Activated effector memory CD4-positive, alpha-beta T cell treated with Interleukin-2 at 50 U/mL for 16 hours (primary cell): Measurements from ENCODE around the gene PELI1.

Source experiments
- DNase-seq: peaks from one replicate; pipeline ENCODE4 v3.0.0-alpha.2; 2020

Gene PELI1, protein sequence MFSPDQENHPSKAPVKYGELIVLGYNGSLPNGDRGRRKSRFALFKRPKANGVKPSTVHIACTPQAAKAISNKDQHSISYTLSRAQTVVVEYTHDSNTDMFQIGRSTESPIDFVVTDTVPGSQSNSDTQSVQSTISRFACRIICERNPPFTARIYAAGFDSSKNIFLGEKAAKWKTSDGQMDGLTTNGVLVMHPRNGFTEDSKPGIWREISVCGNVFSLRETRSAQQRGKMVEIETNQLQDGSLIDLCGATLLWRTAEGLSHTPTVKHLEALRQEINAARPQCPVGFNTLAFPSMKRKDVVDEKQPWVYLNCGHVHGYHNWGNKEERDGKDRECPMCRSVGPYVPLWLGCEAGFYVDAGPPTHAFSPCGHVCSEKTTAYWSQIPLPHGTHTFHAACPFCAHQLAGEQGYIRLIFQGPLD

DNA sequence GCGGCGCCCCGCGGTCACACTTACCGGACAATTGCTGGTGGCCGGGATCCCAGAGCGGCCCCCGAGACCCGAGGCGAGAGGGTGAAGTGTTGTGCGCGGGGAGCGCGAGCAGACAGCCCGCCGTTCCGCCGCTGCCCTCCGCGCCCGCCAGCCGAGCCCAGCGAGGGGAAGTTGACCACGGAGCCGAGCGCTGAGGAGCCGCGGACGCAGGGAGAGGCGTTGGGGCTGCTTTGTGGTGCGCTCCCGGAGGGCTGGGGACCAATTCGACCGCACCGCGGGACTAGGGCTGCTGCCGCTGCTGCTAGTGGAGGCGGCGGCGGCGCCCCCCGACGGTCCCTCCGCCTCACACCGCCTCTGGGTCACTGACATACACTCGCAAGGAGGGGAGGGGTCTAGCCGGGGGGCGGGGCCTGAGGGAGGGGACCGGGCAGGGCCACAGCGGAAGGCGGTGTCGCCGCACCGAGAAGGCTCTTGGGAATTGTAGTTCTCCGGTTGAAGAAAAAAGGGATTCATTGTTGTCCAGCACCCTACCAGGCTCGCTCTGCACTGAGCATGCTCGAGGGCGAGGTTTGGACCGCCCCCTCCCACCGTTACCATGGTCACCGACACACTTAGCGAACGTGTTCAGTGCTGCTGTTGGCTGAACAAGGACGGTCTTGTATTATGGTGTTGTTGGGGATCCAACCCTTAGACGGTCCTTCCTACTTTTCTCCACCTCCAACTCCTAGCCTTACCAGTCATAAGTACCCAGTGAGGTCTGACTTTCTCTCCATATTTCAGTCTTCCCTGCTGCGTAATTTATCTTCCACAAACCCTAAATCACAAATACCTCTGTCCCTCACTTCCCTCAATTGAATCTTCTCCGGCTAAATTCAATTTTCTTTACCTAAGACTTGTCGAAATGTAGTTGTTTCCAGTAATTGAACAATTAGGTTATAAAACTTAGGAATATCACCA is at the start of gene PELI1:
Gene PELI1, minus strand, starts transcription at position 364 of the 957 bp plus-strand sequence. CDS start 36,110 bp downstream, outside the sequence.
- peak; percentile 84 for DNase-seq

DNA sequence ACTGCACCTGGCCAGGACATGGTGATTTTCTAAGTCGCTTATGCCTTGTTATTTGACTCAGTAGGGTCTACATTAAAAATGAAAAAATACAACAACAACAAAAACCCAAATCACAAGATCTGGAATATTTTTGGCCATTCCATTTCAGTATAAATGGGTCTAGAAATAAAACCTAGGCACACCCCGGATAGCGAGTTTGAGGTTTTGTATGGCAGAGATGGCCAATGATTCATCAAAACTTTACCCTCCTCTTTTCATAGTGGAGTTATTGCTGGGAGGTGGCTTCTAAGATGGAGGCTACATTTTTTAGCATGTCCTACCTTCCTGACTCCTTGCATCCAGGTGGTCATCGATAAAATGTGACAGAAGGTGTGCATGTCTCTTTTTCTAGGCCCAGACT is 49.3 kb upstream of the PELI1 start:
- DNase-seq: no peak

DNA sequence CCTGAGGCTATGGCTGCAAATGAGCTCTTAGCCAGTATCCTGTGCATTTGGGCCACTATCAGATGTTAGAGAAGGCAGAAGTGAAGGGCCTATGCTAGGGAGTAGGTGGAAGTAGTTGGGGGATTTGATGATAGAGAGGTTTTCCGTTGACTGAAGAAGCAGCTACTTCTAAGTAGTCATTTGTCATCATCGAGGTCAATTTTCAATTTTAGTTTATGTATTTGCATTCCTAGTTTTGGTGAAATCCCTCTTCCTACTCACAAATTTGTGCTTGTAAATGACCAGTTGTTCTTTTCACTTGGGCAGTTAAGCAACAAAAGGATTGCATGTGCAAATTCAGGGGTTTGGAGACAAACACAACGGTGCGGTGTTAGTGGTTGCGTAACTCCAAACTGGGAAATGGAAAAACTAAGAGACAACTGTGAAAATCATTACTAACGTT is 48.5 kb upstream of the PELI1 start:
- no peak for DNase-seq

DNA sequence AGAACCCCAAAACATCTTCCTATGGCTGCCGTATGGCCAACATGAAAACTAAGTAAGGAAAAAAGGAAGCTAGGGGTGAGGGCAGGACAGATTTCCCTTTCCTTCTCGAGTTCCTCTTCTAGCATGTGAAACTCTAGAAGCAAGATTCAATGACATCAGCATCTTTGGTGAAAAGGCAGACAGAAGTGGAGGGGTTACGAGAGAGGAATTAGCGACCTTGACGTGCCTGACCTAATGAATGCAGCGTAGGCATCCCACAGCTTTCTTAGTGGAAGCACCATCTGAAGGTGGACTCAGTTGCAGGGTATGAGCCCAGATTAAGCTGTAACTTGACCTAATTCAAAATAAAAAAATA is 47.9 kb upstream of the PELI1 start:
- DNase-seq: no peak

- no peak for DNase-seq
Measured at GRCh38 chr2:64189586-64189985, 45.4 kb upstream of the PELI1 start.

- DNase-seq: no peak
Measured at GRCh38 chr2:64189167-64189566, 44.9 kb upstream of the PELI1 start.

- DNase-seq: no peak
Measured at GRCh38 chr2:64186699-64187605, 42.7 kb upstream of the PELI1 start.

- no peak for DNase-seq
Measured at GRCh38 chr2:64179582-64180321, 35.5 kb upstream of the PELI1 start.

DNA sequence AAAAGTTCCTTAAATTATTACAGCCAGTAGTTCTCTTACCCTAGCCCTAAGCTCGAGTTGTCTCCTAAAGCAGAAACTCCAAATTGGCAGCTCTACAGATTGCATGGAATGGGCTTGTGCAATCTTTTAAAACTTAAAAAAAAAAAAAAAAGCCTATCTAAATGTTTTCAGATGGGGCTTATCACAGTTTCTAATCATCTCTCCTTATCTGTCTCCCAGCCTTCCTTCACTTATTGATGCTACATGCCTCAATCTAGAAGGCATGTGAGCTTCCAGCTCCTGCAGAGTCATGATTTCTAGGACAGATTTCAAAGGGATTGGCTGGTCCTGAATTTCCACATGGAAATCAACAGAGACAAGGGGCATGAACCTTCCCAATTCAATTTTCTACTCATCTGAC is 33.1 kb upstream of the PELI1 start:
- no peak for DNase-seq

GRCh38 chr2:64175419-64176197 is 31.4 kb upstream of the PELI1 start:
- DNase-seq: no peak

DNA sequence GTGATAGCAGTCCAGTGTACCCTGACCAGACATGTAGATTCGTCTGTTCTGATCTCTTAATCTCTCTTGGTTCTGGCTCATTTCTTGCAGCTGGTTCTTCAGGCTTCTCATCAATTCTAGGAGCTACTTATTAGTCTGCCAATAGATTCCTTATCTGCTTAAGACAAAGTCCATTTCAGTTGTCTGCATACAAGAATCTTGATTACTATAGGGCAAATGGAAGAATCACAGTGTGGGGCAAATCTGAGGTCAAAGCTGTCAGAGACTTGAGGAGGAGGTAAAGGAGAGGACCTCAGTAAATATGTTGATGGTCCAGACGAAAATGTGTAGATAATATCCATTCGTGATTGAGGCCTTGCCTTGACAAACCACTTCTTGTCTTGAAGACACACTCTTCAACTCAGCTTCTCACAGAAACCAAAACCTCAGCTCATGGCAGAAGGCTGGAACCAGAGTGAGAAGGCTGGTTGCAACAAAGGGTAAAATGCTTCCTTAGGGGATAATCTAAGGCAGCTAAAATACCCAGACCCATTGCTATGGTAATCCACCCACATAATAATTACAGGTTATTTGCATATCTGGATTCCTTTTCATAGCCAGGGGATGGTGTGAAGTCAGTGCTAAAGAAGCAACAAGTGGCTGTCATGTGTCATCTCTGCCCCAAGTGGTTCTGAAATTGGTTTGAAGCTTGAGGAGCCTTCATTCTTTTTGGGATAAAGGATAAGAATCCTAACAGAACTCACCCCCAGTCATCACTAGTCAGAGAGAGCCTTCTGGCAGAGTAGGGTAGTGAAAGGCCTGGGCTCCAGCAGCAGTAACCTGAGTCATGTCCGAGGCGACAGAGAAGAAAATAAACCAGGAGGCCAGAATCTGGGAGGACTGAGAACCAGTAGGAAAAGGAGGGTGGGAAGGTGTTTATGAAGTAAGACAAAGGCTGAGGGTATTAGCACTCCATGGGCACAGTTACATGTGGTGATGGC is 29.2 kb upstream of the PELI1 start:
- DNase-seq: no peak

- no peak for DNase-seq
Measured at GRCh38 chr2:64168756-64169155, 24.5 kb upstream of the PELI1 start.

DNA sequence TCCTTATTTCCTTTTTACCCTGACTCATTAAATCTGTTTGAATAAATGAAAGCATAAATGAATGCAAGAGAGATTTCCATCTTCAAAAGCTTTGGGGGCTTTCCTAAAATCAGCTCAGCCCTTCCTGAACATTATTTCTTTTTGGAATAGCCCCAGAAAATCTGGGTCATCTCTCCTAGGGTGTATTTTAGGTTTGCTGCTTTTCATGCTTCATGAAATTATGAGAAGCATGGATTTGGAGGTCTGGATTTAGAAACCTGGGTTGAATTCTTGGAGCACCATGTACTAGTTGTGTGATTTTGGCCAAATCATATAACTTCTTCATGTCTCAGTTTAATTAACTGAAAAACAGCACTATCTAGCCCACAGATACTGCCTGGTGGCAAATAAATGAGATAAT is 24.0 kb upstream of the PELI1 start:
- no peak for DNase-seq

DNA sequence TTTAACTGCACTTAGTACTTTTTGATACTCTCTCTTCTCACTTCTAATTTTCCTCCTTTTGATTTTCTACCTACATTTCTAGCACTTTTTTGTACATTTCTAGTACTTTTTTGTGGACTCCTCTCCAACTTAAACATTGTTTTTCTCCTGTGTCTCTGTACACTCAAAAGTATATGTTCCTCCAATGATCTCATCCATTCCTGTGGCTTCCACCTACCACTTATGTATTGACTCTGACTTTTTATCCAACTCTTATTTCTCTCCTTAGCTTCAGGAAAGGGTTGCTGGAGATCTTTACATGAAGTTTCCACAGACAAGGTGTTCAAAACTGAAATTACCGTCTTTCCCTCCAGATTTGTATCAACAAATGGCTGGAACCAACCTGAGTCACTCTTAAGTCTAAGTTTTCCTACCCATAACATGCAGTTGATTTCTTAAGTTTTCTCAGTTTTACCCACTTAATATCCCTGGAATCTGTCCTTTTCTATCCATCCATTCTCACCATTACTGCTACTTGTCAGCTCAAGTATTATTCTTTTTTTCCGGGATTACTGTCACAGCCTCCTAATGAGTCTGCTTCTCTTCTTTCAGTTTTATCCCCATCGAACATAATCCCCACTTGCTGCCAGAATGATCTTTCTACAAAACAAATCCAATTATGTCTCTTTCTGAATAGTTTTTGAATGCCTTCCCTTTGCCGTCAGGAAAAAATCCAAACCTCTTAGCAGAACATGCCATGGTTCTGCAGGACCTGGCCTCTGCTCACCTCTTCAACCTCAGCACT is 22.6 kb upstream of the PELI1 start:
- no peak for DNase-seq

DNA sequence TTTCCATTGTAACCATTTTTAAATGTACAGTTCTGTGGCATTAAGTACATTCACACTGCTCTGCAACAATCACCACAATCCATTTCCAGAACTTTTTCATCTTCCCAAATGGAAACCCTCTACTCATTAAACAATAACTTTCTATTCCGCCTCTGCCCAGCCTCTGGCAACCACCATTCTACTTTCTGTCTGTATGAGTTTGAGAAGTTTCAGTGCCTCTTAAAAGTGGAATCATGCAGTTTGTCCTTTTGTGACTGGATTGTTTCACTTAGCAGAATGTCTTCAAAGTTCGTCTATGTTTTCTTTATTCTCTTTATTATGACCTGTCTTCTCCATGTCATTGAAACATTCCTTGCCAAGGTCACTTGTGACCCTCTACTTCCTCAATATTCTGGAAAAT is 22.0 kb upstream of the PELI1 start:
- DNase-seq: no peak

- no peak for DNase-seq
Measured at GRCh38 chr2:64165706-64166105, 21.5 kb upstream of the PELI1 start.

DNA sequence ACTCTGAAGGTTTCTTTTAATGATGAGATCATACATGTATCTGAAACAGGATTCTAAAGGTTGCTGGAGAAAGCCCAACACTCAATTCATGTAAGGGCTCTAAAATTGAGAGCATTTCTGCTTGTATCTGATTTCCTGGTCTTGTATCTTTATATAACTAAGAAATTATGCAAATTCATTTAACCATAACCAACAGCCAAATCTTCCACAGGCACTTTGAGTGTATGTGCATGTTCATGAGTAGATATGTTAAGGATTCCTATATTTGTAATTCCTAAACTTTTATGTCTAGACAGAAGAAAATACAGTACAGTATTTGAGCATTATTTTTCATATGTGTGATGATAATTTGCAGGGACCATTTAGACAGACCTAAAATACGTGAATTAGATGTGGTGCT is 20.4 kb upstream of the PELI1 start:
- DNase-seq: no peak

- no peak for DNase-seq
Measured at GRCh38 chr2:64162516-64162915, 18.3 kb upstream of the PELI1 start.

GRCh38 chr2:64157792-64158191 is 13.6 kb upstream of the PELI1 start:
- no peak for DNase-seq
